GM21526 (cell line): ENCODE measurements around the gene SFT2D3.

Experiments used
- ATAC-seq: cut with Tn5 transposase; IDR thresholded peaks from one replicate; pipeline ENCODE4 v1.9.1; 2021; ENCODE audit warnings: moderate library complexity; ENCODE audit not compliant: unreplicated experiment, low FRiP score

The SFT2D3 gene

GRCh38 chr2:127664065-127664894 is 37.0 kb upstream of the SFT2D3 start:
- no peak for ATAC-seq

- no peak for ATAC-seq
These were observed 36.4 kb upstream of the SFT2D3 start for GRCh38 chr2:127664895-127665225.

GRCh38 chr2:127665267-127665893 is 35.9 kb upstream of the SFT2D3 start:
- ATAC-seq, result no peak

DNA sequence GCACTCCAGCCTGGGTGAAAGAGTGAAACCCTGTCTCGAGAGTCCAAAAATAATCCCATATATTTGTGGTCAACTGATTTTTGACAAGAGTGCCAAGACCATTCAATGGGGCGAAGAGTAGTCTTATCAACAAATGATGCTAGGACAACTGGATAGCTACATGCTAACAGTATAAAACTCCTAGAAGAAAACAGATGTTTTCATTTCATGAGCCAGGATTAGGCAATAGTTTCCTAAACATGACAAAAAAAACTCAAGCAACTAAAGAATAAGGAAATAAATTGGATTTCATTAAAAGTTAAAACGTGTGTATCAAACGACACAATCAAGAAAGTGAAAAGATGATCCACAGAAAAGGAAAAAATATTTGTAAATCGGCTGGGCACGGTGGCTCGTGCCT is 32.2 kb upstream of the SFT2D3 start:
- ATAC-seq, result no peak

- ATAC-seq, result no peak
These were observed 31.0 kb upstream of the SFT2D3 start for GRCh38 chr2:127670055-127670956.

- no peak for ATAC-seq
These were observed 30.4 kb upstream of the SFT2D3 start for GRCh38 chr2:127670957-127671290.

- no peak for ATAC-seq
These were observed 29.6 kb upstream of the SFT2D3 start for GRCh38 chr2:127671557-127672302.

- ATAC-seq, result no peak
These were observed 28.7 kb upstream of the SFT2D3 start for GRCh38 chr2:127672341-127673224.

- ATAC-seq, result no peak
These were observed 27.8 kb upstream of the SFT2D3 start for GRCh38 chr2:127673291-127674069.

DNA sequence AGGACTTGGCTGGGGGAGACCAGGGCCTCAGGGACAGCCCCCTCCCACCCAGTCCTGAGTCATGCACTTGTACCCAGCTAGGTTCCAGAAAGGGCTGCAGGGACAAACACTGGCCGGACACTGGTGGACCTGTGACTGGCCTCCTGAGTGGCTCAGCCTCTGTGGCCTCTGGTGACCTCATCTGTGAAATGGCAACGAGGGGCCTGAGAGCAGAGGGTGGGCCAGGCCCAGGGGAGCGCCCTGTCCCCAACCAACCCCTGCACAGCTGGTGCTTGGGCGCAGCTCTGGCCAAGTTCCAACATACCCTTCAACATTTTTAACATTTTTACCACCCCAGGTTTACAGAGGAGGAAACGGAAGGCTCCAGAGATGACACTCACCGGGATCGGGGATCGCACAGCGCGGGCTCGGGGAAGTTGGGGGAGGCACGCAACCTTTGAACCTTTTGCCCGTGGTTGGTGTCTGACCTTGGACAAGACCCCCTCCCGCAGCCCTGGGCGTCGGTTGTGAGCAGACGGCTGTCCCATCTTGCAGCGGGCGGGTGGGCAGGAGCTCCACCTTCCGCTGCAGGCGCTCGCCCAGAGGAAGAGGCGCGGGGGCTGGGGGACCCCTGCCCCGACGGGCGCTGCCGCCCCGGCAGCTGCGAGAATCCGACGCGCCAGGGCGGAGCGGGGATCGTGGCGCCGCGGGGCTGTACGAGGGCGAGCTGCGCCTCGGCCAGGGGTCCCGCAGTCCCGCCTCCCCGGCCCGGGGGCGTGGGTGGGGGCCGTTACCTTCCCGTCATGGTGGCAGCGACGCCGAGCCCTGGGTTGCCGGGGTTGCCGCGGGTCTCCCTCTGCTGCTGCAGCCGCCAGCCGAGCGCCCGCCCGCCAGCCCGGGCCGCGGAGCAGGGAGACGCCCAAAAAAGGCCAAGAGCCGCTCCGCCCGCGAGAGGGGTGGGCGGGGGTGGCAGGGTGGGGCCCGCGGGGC is 26.8 kb upstream of the SFT2D3 start:
- no peak for ATAC-seq

- no peak for ATAC-seq
These were observed 25.7 kb upstream of the SFT2D3 start, which contains the start of gene LIMS2 for GRCh38 chr2:127675331-127676261. TSS of gene LIMS2 (minus strand) at chr2:127675530. CDS start at chr2:127675024, 506 bp downstream.

GRCh38 chr2:127676906-127677305 is 24.4 kb upstream of the SFT2D3 start:
- no peak for ATAC-seq

- ATAC-seq, result no peak
These were observed 22.8 kb upstream of the SFT2D3 start for GRCh38 chr2:127678531-127678930.

GRCh38 chr2:127678991-127679390 is 22.3 kb upstream of the SFT2D3 start:
- ATAC-seq, result no peak

- no peak for ATAC-seq
These were observed 21.5 kb upstream of the SFT2D3 start for GRCh38 chr2:127679680-127680361.

DNA sequence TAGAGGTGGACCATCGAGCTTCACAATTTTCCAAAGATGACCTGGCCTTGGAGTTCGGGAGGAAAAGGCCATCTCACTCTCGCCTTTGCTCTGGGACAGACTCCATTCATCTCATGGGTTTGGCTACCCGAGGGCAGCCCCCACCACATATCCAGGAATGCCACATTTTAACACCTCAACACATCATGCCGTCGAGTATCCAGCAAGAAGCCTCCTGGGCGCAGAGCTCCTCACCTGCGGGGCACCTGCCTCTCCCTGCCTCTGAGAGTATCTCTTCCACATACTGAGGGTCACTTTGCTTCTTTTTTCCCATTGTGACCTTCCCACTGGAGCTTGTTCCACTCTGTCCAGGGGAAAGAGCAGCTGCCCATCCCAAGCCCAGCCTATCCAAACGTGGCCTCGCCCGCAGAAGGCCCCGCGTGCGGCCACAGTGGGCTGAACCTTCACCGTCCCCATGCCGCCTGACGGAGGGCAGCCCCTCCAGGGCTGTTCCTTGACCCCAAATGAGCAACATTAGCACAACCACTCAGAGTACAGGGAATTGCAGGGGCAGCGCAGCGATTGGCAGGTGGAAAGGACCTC is 20.5 kb upstream of the SFT2D3 start:
- no peak for ATAC-seq
